Natural killer cell (primary cell): Measurements from ENCODE around the gene MEMO1. TPM values are rescaled to one million over a fixed set of nuclear protein-coding genes. Genes with fewer than 3 reads are reported as not detected.

Experiments used
- ATAC-seq, 3 donors: fragments of 150-1000 bp in 2 of 3; fragments of 200-7000 bp in 1 of 3; cut with Tn5 transposase; 1 replicate in 1 of 3; 2 replicates in 2 of 3; pipeline ENCODE4 v1.10.0; 2021; ENCODE audit warnings: mild to moderate bottlenecking in 2 of 3, moderate library complexity in 2 of 3
- DNase-seq, 2 donors: peaks; one replicate each; pipeline versions ENCODE4 v3.0.0 to v3.0.0-alpha.2; 2013 to 2021; ENCODE audit warnings: mixed read lengths in 1 of 2
- H3K27ac ChIP-seq: one replicate; pipeline ENCODE4 v1.5.1; 2013; ENCODE audit warnings: mild to moderate bottlenecking, low read length
- H3K27me3 ChIP-seq: one replicate; pipeline ENCODE4 v1.6.1; 2013; ENCODE audit warnings: low read length; ENCODE audit not compliant: control insufficient read depth, insufficient read depth
- H3K36me3 ChIP-seq: one replicate; pipeline ENCODE4 v1.6.1; 2013; ENCODE audit warnings: low read length; ENCODE audit not compliant: control insufficient read depth, insufficient read depth
- H3K4me1 ChIP-seq: one replicate; pipeline ENCODE4 v1.6.1; 2013; ENCODE audit warnings: low read length; ENCODE audit not compliant: control insufficient read depth, insufficient read depth
- H3K4me3 ChIP-seq: one replicate; pipeline ENCODE4 v1.5.1; 2013; ENCODE audit warnings: low read length
- H3K9me3 ChIP-seq: one replicate; pipeline ENCODE4 v1.6.1; 2013; ENCODE audit warnings: low read length; ENCODE audit not compliant: control insufficient read depth, insufficient read depth
- H3K27ac Mint-ChIP-seq, 2 donors: one replicate each; pipeline ENCODE4 v1.8.0; 2022; ENCODE audit warnings: mild to moderate bottlenecking in 2 of 2, mixed read lengths in 2 of 2, moderate library complexity in 1 of 2
- H3K27me3 Mint-ChIP-seq, 2 donors: one replicate each; pipeline ENCODE4 v1.8.0; 2022; ENCODE audit warnings: low read depth in 2 of 2, mixed read lengths in 2 of 2
- H3K36me3 Mint-ChIP-seq: one replicate; pipeline ENCODE4 v1.8.0; 2022; ENCODE audit warnings: mixed read lengths
- H3K4me1 Mint-ChIP-seq, 2 donors: one replicate each; pipeline ENCODE4 v1.8.0; 2022; ENCODE audit warnings: mixed read lengths in 2 of 2
- H3K4me3 Mint-ChIP-seq: one replicate; pipeline ENCODE4 v1.8.0; 2022; ENCODE audit warnings: mild to moderate bottlenecking, moderate library complexity, mixed read lengths
- H3K9me3 Mint-ChIP-seq, 2 donors: one replicate each; pipeline ENCODE4 v1.8.0; 2022; ENCODE audit warnings: mixed read lengths in 2 of 2
- CTCF ChIP-seq: fragments of 200-600 bp; IDR thresholded peaks from one replicate; pipeline ENCODE4 v1.8.0; 2022; ENCODE audit warnings: antibody characterized with exemption
- WGBS: methylation state at CpG from one replicate; pipeline ENCODE4 v1.1.7; 2013; ENCODE audit warnings: missing lambda C conversion rate; ENCODE audit not compliant: insufficient coverage; 5-methylcytosine and 5-hydroxymethylcytosine counted together
- intact Hi-C: fragments of 100-400 bp; cut with micrococcal nuclease; formaldehyde crosslinking; loops from one replicate; pipeline ENCODE4 v1.14.2; 2022
- total RNA-seq, 4 donors: library from RNA; stranded (reverse); fragments of 120-200 nt in 1 of 4; gene quantifications; one replicate each; pipeline versions ENCODE4 v1.2.3 to v1.2.4, GENCODE V29; 2013 to 2022

Gene MEMO1
- total RNA-seq, 3 donors from 2014 or later (not counting 1 experiment from before 2014, with no cell fraction given), result 48.6 to 51.9 (median 51.7) TPM

- ATAC-seq, result no peak
These were observed 31.8 kb downstream of the MEMO1 start for GRCh38 chr2:31979018-31979417.

GRCh38 chr2:31978436-31978835 is 32.4 kb downstream of the MEMO1 start:
- no peaks in the 10 kb centered on the region for H3K27me3 Mint-ChIP-seq
- Histone ChIP-seq H3K4me1 (peaks cover 4% of the 10 kb centered on the region), H3K27ac (no peak overlapping the region), H3K36me3 (no peaks in the 10 kb centered on the region), H3K9me3 (no peaks in the 10 kb centered on the region), H3K4me3 (no peak overlapping the region), H3K27me3 (no peaks in the 10 kb centered on the region)
- no peak for DNase-seq
- no peak for ATAC-seq
- peak overlapping the region; percentile 4 to 47 for H3K27ac Mint-ChIP-seq
- WGBS, result 97% methylated on average over 5 of the region's 6 CpGs
- no peak for TF ChIP-seq CTCF
- H3K9me3 Mint-ChIP-seq, result no peaks in the 10 kb centered on the region
- H3K36me3 Mint-ChIP-seq, result no peaks in the 10 kb centered on the region
- no peak overlapping the region for H3K4me3 Mint-ChIP-seq
- intact Hi-C loops, result no loop called here
- peaks cover 27 to 30% of the 10 kb centered on the region in 2 donors for H3K4me1 Mint-ChIP-seq

More at GRCh38 chr2:31979018-31979417, 31.8 kb downstream of the MEMO1 start:
- no peaks in the 10 kb centered on the region for H3K27me3 ChIP-seq
- Mint-ChIP-seq H3K36me3 (no peaks in the 10 kb centered on the region), H3K4me3 (no peak overlapping the region), H3K27ac (peak overlapping the region; percentile 4 to 47), H3K4me1 (peaks cover 30 to 31% of the 10 kb centered on the region in 2 donors), H3K9me3 (no peaks in the 10 kb centered on the region), H3K27me3 (no peaks in the 10 kb centered on the region)
- DNase-seq, result no peak
- H3K36me3 ChIP-seq, result no peaks in the 10 kb centered on the region
- H3K4me3 ChIP-seq, result no peak overlapping the region
- TF ChIP-seq CTCF, result no peak
- WGBS, result no CpG with 5 or more reads among the region's 3 CpGs
- no peak overlapping the region for H3K27ac ChIP-seq
- intact Hi-C loops, result no loop called here
- no peaks in the 10 kb centered on the region for H3K9me3 ChIP-seq
- H3K4me1 ChIP-seq, result peaks cover 4% of the 10 kb centered on the region

- Mint-ChIP-seq H3K4me3 (no peak overlapping the region), H3K27ac (no peak overlapping the region), H3K36me3 (no peaks in the 10 kb centered on the region), H3K27me3 (no peaks in the 10 kb centered on the region), H3K4me1 (peaks cover 12 to 13% of the 10 kb centered on the region in 2 donors), H3K9me3 (no peaks in the 10 kb centered on the region)
- Histone ChIP-seq H3K4me1 (no peaks in the 10 kb centered on the region), H3K9me3 (no peaks in the 10 kb centered on the region), H3K27me3 (no peaks in the 10 kb centered on the region), H3K27ac (no peak overlapping the region), H3K36me3 (no peaks in the 10 kb centered on the region), H3K4me3 (no peak overlapping the region)
- intact Hi-C loops, result no loop called here
- DNase-seq (no peak), ATAC-seq (no peak)
- no peak for TF ChIP-seq CTCF
These were observed 37.1 kb downstream of the MEMO1 start for GRCh38 chr2:31973665-31974064.

GRCh38 chr2:31972059-31972458 is 38.7 kb downstream of the MEMO1 start:
- 100% methylated on average over 2 of the region's 2 CpGs for WGBS

More at GRCh38 chr2:31972059-31972458, 38.7 kb downstream of the MEMO1 start:
- no peak for TF ChIP-seq CTCF
- Mint-ChIP-seq H3K27me3 (no peaks in the 10 kb centered on the region), H3K4me1 (peaks cover 17 to 20% of the 10 kb centered on the region in 2 donors), H3K4me3 (no peak overlapping the region), H3K27ac (no peak overlapping the region), H3K9me3 (no peaks in the 10 kb centered on the region), H3K36me3 (no peaks in the 10 kb centered on the region)
- no peak for DNase-seq
- Histone ChIP-seq H3K27me3 (no peaks in the 10 kb centered on the region), H3K4me1 (no peaks in the 10 kb centered on the region), H3K27ac (no peak overlapping the region), H3K36me3 (no peaks in the 10 kb centered on the region), H3K4me3 (no peak overlapping the region), H3K9me3 (no peaks in the 10 kb centered on the region)
- ATAC-seq, result no peak
- intact Hi-C loops, result no loop called here
